ENCODE data around the gene SLC7A6OS. TPM values are rescaled to one million over a fixed set of nuclear protein-coding genes. Genes with fewer than 3 reads are reported as not detected.
A peak's percentile ranks its signal among the peaks of the same experiment; 100 is the strongest.

The SLC7A6OS gene
- total and polyA plus RNA-seq, 10 of the 15 experiments (the other 5 are each of a cell fraction or from before 2014, with no cell fraction given), result 2.9 to 27.4 (median 16.9) TPM

DNA sequence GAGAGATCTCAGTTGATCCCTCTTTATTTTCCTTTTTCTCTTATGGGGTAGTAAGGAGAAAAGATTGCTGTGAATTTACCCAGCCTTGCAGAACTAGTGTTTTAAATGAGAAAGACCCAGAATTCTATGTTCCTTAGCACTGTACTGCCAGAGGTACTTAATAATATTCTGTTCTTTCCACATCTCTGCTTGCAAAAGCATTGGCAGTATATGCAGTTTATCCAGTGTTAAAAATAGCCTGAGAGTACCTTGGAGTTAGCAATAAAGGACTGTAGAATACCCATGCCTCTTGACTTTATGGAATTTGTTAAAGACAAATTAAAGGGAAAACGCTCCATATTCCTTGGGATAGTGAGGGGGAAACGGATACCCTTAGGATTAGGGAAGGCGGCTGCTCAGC, 34.5 kb downstream of the SLC7A6OS start (continued):
- no peak for TF ChIP-seq HDAC2 (IDR thresholded peaks at IDR 0.05)

DNA sequence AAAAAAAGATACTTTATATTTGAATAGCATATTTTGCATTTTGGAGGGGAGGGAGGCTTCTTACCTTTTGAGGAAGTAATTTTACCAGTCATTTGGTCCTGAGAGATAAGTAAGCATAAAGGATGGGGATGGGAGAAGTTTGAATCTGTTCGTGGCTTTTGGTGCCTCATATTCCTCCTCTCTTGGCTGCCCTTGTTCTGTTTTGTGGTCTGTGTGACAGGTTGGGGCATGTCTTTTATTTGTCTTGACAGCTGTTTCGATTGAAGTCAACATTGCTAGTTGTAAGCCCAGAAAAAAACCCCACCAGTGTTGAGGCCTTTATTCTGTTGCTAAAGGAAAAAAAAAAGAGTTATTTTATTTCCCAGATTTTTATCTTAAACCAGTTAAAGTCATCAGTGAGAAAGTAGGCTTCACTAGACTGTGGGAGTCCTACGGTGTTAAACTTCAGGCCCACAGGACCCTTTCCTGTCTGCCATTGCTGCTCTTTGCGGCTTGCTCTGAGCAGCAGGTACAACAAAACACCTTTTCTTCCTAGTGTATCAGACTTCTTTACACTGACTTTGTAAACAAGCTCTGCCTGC, 35.0 kb downstream of the SLC7A6OS start:
- 18% methylated on average over 4 of the region's 4 CpGs for WGBS (ENCODE audit: insufficient coverage, insufficient replicate concordance, low lambda C conversion rate, missing lambda C conversion rate)
- Histone ChIP-seq H4K20me1 (ENCODE audit: control insufficient read depth, insufficient read depth) (no peaks in the 10 kb centered on the region), H3K4me3 (peak overlapping the region; percentile 28; the same call in 1 of the 2 replicates), H3K36me3 (ENCODE audit: control insufficient read depth in 2 of 2, insufficient read depth in 2 of 2, low read length in 1 of 2) (peaks cover 11 to 18% of the 10 kb centered on the region in 2 experiments), H3K27me3 (replicated peaks in 1 of 2; ENCODE audit: control insufficient read depth in 2 of 2, insufficient read depth in 2 of 2, low read length in 1 of 2) (no peaks in the 10 kb centered on the region), H3K27ac (ENCODE audit: control insufficient read depth, insufficient read depth) (peak overlapping the region; percentile 70), H3K4me2 (ENCODE audit: control insufficient read depth, insufficient read depth) (peak overlapping the region; percentile 56), H2AFZ (ENCODE audit: control insufficient read depth, low read depth, low read length) (no peak overlapping the region), H3K4me1 (ENCODE audit: control insufficient read depth, insufficient read depth, low read length) (peaks cover 37% of the 10 kb centered on the region), H3K9me3 (replicated peaks; ENCODE audit: control insufficient read depth, insufficient read depth, low read length) (no peaks in the 10 kb centered on the region), H3K79me2 (ENCODE audit: control insufficient read depth, insufficient read depth, low read length) (peaks cover 45% of the 10 kb centered on the region), H3K9ac (ENCODE audit: control insufficient read depth, insufficient read depth, low read length) (peak overlapping the region; percentile 29; the same call in 1 of the 2 replicates)
- FAIRE-seq (peak; percentile 90), ATAC-seq (peak; percentile 87), DNase-seq (ENCODE audit: low read depth, low spot score) (peak; percentile 96)
- intact Hi-C loops (cut with micrococcal nuclease; ENCODE audit: unreplicated experiment) (no loop called here), in situ Hi-C loops (cut with MboI) (no loop called here)
- ChIA-PET POLR2A (interaction anchor here (0.6 to 12.2 kb wide), 4 partner anchors 11 to 234 kb away, joined by 3 to 177 read pairs (median 5); partner anchors contain the start of gene SLC7A6), CTCF (interaction anchor here (1.2 to 4.4 kb wide), 6 partner anchors 9 to 43 kb away, joined by 3 to 40 read pairs (median 6); partner anchors contain the start of genes PRMT7, SLC7A6 and SLC7A6OS), RAD21 (ENCODE audit: unreplicated experiment) (interaction anchor here (1.0 to 4.1 kb wide), 6 partner anchors 9 to 53 kb away, joined by 3 to 32 read pairs (median 6); partner anchors contain the start of gene SLC7A6), SMC1A (ENCODE audit: uncharacterized antibody, unreplicated experiment) (interaction anchor here (1.0 to 18.5 kb wide), 7 partner anchors 3 to 183 kb away, joined by 4 to 253 read pairs (median 7); partner anchors contain the start of gene SLC7A6)
- TSS peak; percentile 51 for BruUV-seq (replicated peaks)
- TF ChIP-seq, protein P1, sequence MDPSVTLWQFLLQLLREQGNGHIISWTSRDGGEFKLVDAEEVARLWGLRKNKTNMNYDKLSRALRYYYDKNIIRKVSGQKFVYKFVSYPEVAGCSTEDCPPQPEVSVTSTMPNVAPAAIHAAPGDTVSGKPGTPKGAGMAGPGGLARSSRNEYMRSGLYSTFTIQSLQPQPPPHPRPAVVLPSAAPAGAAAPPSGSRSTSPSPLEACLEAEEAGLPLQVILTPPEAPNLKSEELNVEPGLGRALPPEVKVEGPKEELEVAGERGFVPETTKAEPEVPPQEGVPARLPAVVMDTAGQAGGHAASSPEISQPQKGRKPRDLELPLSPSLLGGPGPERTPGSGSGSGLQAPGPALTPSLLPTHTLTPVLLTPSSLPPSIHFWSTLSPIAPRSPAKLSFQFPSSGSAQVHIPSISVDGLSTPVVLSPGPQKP (IDR thresholded peaks at IDR 0.05; ENCODE audit: low read depth, low read length), result no peak
- peak; percentile 74 for TF ChIP-seq FOXM1 (IDR thresholded peaks at IDR 0.05; ENCODE audit: low read depth, low read length)
- no peak for TF ChIP-seq ZNF207 (IDR thresholded peaks at IDR 0.05; ENCODE audit: borderline replicate concordance)
- TF ChIP-seq, protein P2, sequence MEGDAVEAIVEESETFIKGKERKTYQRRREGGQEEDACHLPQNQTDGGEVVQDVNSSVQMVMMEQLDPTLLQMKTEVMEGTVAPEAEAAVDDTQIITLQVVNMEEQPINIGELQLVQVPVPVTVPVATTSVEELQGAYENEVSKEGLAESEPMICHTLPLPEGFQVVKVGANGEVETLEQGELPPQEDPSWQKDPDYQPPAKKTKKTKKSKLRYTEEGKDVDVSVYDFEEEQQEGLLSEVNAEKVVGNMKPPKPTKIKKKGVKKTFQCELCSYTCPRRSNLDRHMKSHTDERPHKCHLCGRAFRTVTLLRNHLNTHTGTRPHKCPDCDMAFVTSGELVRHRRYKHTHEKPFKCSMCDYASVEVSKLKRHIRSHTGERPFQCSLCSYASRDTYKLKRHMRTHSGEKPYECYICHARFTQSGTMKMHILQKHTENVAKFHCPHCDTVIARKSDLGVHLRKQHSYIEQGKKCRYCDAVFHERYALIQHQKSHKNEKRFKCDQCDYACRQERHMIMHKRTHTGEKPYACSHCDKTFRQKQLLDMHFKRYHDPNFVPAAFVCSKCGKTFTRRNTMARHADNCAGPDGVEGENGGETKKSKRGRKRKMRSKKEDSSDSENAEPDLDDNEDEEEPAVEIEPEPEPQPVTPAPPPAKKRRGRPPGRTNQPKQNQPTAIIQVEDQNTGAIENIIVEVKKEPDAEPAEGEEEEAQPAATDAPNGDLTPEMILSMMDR (IDR thresholded peaks at IDR 0.05 in 2 of 3, conservative IDR thresholded peaks at IDR 0.05 in 1 of 3; ENCODE audit: control insufficient read depth in 2 of 3, extremely low read depth in 1 of 3, insufficient read depth in 1 of 3, low read depth in 3 of 3, low read length in 3 of 3), result no peak
- TF ChIP-seq ZNF217 (IDR thresholded peaks at IDR 0.05), result no peak
- no peak for TF ChIP-seq RELA (IDR thresholded peaks at IDR 0.05; ENCODE audit: borderline replicate concordance, partially characterized antibody)
- peak; percentile 69 for TF ChIP-seq SP1 (IDR thresholded peaks at IDR 0.05; ENCODE audit: low read depth, low read length)
- TF ChIP-seq, protein P3, sequence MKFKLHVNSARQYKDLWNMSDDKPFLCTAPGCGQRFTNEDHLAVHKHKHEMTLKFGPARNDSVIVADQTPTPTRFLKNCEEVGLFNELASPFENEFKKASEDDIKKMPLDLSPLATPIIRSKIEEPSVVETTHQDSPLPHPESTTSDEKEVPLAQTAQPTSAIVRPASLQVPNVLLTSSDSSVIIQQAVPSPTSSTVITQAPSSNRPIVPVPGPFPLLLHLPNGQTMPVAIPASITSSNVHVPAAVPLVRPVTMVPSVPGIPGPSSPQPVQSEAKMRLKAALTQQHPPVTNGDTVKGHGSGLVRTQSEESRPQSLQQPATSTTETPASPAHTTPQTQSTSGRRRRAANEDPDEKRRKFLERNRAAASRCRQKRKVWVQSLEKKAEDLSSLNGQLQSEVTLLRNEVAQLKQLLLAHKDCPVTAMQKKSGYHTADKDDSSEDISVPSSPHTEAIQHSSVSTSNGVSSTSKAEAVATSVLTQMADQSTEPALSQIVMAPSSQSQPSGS (IDR thresholded peaks at IDR 0.05; ENCODE audit: low read length), result peak; percentile 69
- TF ChIP-seq MTA2 (IDR thresholded peaks at IDR 0.05; ENCODE audit: low read depth), result peak; percentile 81; the same call in 1 of the 2 replicates
- no peak for TF ChIP-seq SMAD5 (IDR thresholded peaks at IDR 0.05; ENCODE audit: low read depth)
- 0 out of 2 replicates have a peak, but pooled peaks have one; percentile 18 for TF ChIP-seq RAD51 (IDR thresholded peaks at IDR 0.05)
- TF ChIP-seq NBN (IDR thresholded peaks at IDR 0.05), result peak; percentile 90
- TF ChIP-seq, protein P4, sequence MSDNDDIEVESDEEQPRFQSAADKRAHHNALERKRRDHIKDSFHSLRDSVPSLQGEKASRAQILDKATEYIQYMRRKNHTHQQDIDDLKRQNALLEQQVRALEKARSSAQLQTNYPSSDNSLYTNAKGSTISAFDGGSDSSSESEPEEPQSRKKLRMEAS (IDR thresholded peaks at IDR 0.05; ENCODE audit: low read depth, low read length), result no peak
- peak; percentile 89 for TF ChIP-seq NFIC (IDR thresholded peaks at IDR 0.05; ENCODE audit: low read depth, low read length)
- peak; percentile 15 for TF ChIP-seq MEF2B (IDR thresholded peaks at IDR 0.05; ENCODE audit: partially characterized antibody, poor library complexity, severe bottlenecking)
